ENCODE measurements around the gene PASK. TPM values are rescaled to one million over a fixed set of nuclear protein-coding genes. Genes with fewer than 3 reads are reported as not detected.
A peak's percentile ranks its signal among the peaks of the same experiment; 100 is the strongest.

PASK gene
- total and polyA plus RNA-seq, 9 of the 15 experiments (the other 6 are each of a cell fraction or from before 2014, with no cell fraction given), result 1.5 to 30.3 (median 9.9) TPM

- TF ChIP-seq ETS1 (conservative IDR thresholded peaks at IDR 0.05; ENCODE audit: control insufficient read depth, low read depth, low read length) (peak; percentile 92), CTCF (IDR thresholded peaks at IDR 0.05 in 2 of 3, conservative IDR thresholded peaks at IDR 0.05 in 1 of 3; ENCODE audit: insufficient read depth in 2 of 3, low read depth in 1 of 3, low read length in 3 of 3) (peak in 2 of 3 experiments; percentile 12 to 17; a peak in 1 of 6 replicates), ZSCAN29 (IDR thresholded peaks at IDR 0.05) (no peak), SIX5 (IDR thresholded peaks at IDR 0.05; ENCODE audit: borderline replicate concordance in 1 of 2, insufficient read depth in 1 of 2, low read depth in 1 of 2, low read length in 2 of 2) (peak; percentile 81 to 83), ZBTB26 (CRISPR knock-in tag; IDR thresholded peaks at IDR 0.05) (no peak), GTF2B (IDR thresholded peaks at IDR 0.05; ENCODE audit: extremely low read depth, insufficient read length) (no peak), E2F6 (IDR thresholded peaks at IDR 0.05; ENCODE audit: borderline replicate concordance in 1 of 2, extremely low read depth in 1 of 2, insufficient read depth in 1 of 2, insufficient read length in 1 of 2, low read depth in 1 of 2, low read length in 1 of 2, poor library complexity in 1 of 2, severe bottlenecking in 1 of 2) (peak in 1 of 2 experiments; percentile 12), JUN (IDR thresholded peaks at IDR 0.05; ENCODE audit: borderline replicate concordance, low read depth, low read length) (no peak), JUN (CRISPR knock-in tag; IDR thresholded peaks at IDR 0.05; ENCODE audit: borderline replicate concordance) (no peak), SMARCA5 (IDR thresholded peaks at IDR 0.05) (peak; percentile 94), ZNF282 (CRISPR knock-in tag; IDR thresholded peaks at IDR 0.05) (no peak), TAL1 (IDR thresholded peaks at IDR 0.05) (no peak), KLF1 (tag; IDR thresholded peaks at IDR 0.05) (no peak), RBFOX2 (IDR thresholded peaks at IDR 0.05; ENCODE audit: low read depth, low read length) (peak; percentile 84), NCOA6 (IDR thresholded peaks at IDR 0.05) (no peak), ZBTB12 (CRISPR knock-in tag; IDR thresholded peaks at IDR 0.05) (0 out of 2 replicates have a peak, but pooled peaks have one; percentile 33), FOS (IDR thresholded peaks at IDR 0.05; ENCODE audit: extremely low read depth, insufficient read length) (peak; percentile 85), NFXL1 (CRISPR knock-in tag; IDR thresholded peaks at IDR 0.05) (no peak), TCF3 (CRISPR knock-in tag; IDR thresholded peaks at IDR 0.05) (no peak), GTF2E2 (tag; IDR thresholded peaks at IDR 0.05) (peak; percentile 37; the same call in 1 of the 2 replicates)
These were observed 820 bp upstream of the PASK start, which contains the start of gene PPP1R7 (continued) for GRCh38 chr2:241149925-241150659.
